ENCODE results near the gene CYP2S1. TPM values are rescaled to one million over a fixed set of nuclear protein-coding genes. Genes with fewer than 3 reads are reported as not detected.

CYP2S1 gene
- total RNA-seq, 1 donor = 2.1 TPM

DNA sequence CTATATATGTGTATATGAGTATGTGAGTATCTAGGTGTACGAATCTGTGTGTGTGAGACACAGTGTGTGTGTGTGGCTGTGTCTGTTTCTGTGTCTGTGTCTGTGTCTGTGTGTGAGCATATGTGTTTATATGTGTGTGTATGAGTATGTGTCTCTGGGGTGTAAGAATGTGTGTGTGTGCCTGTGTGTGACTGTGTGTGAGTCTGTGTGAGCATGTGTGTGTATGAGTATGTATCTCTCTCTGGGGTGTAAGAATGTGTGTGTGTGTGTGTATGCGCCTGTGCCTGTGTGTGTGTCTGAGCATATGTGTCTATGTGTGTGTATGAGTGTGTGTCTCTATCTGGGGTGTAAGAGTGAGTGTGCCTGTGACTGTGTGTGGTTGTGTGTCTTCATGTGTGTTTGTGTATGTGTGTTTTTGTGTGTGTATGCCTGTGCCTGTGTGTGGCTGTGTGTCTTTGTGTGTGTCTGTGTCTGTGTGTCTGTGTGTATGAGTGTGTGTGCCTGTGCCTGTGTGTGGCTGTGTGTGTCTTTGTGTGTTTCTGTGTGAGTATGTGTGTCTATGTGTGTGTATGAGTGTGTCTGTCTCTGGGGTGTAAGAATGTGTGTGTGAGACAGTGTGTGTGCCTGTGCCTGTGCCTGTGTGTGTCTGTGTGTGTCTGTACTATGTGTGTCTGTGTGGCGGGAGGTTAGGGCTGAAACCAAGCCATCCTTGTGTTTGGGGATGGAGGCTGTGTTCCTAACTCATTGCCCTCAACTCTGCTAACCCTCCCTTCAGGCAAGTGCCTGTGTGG is 37.2 kb downstream of the CYP2S1 start:
- H3K9me3 ChIP-seq (ENCODE audit: low read depth, low read length) = no peaks in the 10 kb centered on the region
- H3K27me3 ChIP-seq (ENCODE audit: insufficient read depth, low read length) = peaks cover 24% of the 10 kb centered on the region
- H3K4me3 ChIP-seq (ENCODE audit: low read length) = no peak overlapping the region
- peaks cover 28% of the 10 kb centered on the region for H3K4me1 ChIP-seq (ENCODE audit: insufficient read depth, low read length)

GRCh38 chr19:41232686-41233085 is 39.7 kb downstream of the CYP2S1 start:
- Histone ChIP-seq H3K27me3 (ENCODE audit: insufficient read depth, low read length) (peaks cover 4% of the 10 kb centered on the region), H3K9me3 (ENCODE audit: low read depth, low read length) (no peaks in the 10 kb centered on the region), H3K4me1 (ENCODE audit: insufficient read depth, low read length) (peaks cover 16% of the 10 kb centered on the region), H3K4me3 (ENCODE audit: low read length) (no peak overlapping the region)

GRCh38 chr19:41233748-41234240 is 40.8 kb downstream of the CYP2S1 start:
- peaks cover 16% of the 10 kb centered on the region for H3K4me1 ChIP-seq (ENCODE audit: insufficient read depth, low read length)
- no peaks in the 10 kb centered on the region for H3K27me3 ChIP-seq (ENCODE audit: insufficient read depth, low read length)
- no peak overlapping the region for H3K4me3 ChIP-seq (ENCODE audit: low read length)
- no peaks in the 10 kb centered on the region for H3K9me3 ChIP-seq (ENCODE audit: low read depth, low read length)

DNA sequence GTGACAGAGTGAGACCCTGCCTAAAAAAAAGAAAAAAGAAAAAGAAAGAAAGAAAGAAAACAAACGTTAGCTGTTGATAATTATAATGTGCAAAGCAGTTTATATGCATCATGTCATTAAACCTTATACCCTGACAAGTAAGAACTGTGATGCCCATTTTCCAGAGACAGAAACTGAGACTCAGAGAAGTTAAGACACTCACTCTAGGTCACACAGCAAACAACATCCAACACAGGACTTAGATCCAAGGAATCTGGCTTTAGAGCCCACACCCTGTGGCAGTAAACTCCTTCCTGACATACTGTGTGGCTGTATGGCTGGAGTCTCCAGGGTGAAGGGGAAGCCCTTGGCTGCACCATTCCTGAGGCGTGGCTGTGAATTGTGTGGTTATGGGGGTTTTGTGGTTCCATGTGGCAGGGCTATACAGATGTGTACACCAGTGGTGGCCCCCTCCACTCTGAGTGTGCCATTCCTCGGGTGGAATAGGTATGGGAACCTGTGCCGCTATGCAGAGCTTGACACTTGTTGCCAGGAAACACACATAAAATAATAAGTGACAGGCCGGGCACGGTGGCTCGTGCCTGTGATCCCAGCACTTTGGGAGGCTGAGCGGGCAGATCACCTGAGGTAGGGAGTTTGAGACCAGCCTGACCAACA is 41.6 kb downstream of the CYP2S1 start:
- H3K27me3 ChIP-seq (ENCODE audit: insufficient read depth, low read length) = no peaks in the 10 kb centered on the region
- H3K9me3 ChIP-seq (ENCODE audit: low read depth, low read length) = no peaks in the 10 kb centered on the region
- no peak overlapping the region for H3K4me3 ChIP-seq (ENCODE audit: low read length)
- H3K4me1 ChIP-seq (ENCODE audit: insufficient read depth, low read length) = peaks cover 16% of the 10 kb centered on the region

DNA sequence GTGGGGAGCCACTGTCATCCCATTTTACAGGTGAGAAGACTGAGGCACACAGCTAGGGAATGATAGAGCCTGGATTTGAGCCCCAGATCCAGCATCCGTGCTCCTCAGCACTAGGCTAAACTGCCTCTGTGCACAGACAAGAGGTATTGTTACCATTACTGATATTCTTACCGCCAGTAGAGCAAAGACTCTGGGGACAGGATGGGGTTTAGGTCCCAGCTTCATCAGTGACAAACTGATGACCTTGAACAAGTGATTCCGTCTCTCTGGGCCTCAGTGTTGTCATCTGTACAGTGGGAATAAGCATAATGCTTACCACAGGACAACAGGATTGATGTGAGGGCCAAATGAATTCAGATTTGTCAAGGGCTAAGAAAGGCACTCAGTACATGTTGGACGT is 42.5 kb downstream of the CYP2S1 start:
- Histone ChIP-seq H3K9me3 (ENCODE audit: low read depth, low read length) (no peaks in the 10 kb centered on the region), H3K27me3 (ENCODE audit: insufficient read depth, low read length) (no peaks in the 10 kb centered on the region), H3K4me1 (ENCODE audit: insufficient read depth, low read length) (peaks cover 16% of the 10 kb centered on the region), H3K4me3 (ENCODE audit: low read length) (no peak overlapping the region)

GRCh38 chr19:41238244-41238643 is 45.2 kb downstream of the CYP2S1 start:
- H3K4me1 ChIP-seq (ENCODE audit: insufficient read depth, low read length) = peaks cover 9% of the 10 kb centered on the region

DNA sequence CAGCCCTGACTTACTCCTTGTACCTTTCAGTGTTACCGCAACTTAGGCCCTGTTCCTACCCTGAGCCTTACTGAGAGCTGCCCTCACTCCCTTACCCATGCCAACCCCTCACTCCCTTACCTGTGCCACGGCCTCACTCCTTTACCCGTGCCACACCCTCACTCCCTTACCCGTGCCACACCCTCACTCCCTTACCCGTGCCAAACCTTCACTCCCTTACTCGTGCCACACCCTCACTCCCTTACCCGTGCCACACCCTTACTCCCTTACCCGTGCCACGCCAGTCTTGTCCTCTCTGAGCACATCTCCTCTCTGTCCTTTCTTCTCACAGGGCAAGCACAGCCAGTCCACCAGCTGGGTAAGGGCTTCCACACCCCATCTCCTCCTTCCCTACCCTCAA is 46.3 kb downstream of the CYP2S1 start:
- H3K4me1 ChIP-seq (ENCODE audit: insufficient read depth, low read length) = no peaks in the 10 kb centered on the region
- no peak overlapping the region for H3K4me3 ChIP-seq (ENCODE audit: low read length)
- no peaks in the 10 kb centered on the region for H3K9me3 ChIP-seq (ENCODE audit: low read depth, low read length)
- no peaks in the 10 kb centered on the region for H3K27me3 ChIP-seq (ENCODE audit: insufficient read depth, low read length)

More at GRCh38 chr19:41238244-41238643, 45.2 kb downstream of the CYP2S1 start:
- no peak overlapping the region for H3K4me3 ChIP-seq (ENCODE audit: low read length)
- no peaks in the 10 kb centered on the region for H3K27me3 ChIP-seq (ENCODE audit: insufficient read depth, low read length)
- H3K9me3 ChIP-seq (ENCODE audit: low read depth, low read length) = no peaks in the 10 kb centered on the region

DNA sequence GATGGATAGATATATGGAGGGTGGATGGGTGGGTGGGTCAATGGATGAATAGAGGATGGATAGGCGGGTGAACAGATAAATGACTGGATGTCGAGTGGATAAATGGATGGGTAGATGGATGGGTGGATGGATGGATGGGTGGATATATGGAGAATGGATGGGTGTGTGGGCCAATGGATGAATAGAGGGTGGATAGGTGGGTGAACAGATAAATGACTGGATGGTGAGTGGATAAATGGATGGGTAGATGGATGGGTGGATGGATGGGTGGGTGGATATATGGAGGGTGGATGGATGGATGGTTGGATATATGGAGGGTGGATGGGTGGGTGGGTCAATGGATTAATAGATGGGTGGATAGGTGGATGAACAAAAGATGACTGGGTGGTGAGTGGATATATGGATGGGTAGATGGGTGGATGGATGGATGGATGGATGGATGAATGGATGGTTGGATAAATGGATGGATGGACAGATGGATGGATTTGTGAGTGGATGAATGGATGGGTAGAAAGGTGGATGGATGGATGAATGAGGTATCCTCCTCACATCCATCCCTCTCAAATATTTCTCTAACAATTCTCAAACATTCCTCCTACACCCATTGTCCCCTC is 47.0 kb downstream of the CYP2S1 start:
- Histone ChIP-seq H3K4me1 (ENCODE audit: insufficient read depth, low read length) (no peaks in the 10 kb centered on the region), H3K27me3 (ENCODE audit: insufficient read depth, low read length) (no peaks in the 10 kb centered on the region), H3K4me3 (ENCODE audit: low read length) (no peak overlapping the region), H3K9me3 (ENCODE audit: low read depth, low read length) (no peaks in the 10 kb centered on the region)

DNA sequence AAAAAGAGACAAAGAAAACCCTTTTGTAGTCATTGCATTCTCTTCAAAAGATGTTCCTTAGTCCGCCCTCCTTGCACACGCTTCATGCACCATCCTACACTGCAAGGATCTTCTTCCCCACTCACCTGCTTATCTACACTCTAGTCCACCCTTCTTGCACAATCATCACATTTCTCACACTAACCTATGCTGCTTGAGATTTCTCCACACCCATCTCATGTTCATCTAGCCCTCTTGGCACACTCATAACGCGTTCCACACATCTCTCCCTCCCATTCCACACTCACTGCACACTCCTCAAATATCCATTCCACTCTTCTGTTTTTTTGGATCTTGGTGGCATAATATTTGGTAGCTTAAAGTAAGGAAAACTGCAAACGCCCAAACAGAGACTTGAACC is 48.8 kb downstream of the CYP2S1 start:
- Histone ChIP-seq H3K4me3 (ENCODE audit: low read length) (no peak overlapping the region), H3K27me3 (ENCODE audit: insufficient read depth, low read length) (no peaks in the 10 kb centered on the region), H3K4me1 (ENCODE audit: insufficient read depth, low read length) (no peaks in the 10 kb centered on the region), H3K9me3 (ENCODE audit: low read depth, low read length) (no peaks in the 10 kb centered on the region)

DNA sequence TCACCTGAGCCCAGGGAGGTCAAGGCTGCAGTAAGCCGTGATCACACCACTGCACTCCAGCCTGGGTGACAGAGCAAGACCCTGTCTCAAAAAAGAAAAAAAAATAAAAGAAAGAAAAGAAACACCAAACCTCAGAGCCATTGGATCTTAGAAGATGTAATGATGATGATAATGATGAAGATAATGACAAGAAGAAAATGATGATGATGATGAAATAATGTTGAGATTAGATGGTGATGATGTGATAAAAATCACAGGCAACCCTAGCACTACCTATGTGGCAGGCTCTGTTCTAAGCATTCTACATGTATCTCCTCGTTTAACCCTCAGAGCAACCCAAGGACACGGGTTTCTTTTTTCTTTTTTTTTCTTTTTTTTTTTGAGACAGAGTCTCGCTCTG is 51.1 kb downstream of the CYP2S1 start:
- Histone ChIP-seq H3K4me3 (ENCODE audit: low read length) (no peak overlapping the region), H3K27me3 (ENCODE audit: insufficient read depth, low read length) (no peaks in the 10 kb centered on the region), H3K4me1 (ENCODE audit: insufficient read depth, low read length) (no peaks in the 10 kb centered on the region), H3K9me3 (ENCODE audit: low read depth, low read length) (no peaks in the 10 kb centered on the region)

GRCh38 chr19:41245843-41246242 is 52.8 kb downstream of the CYP2S1 start:
- Histone ChIP-seq H3K4me1 (ENCODE audit: insufficient read depth, low read length) (no peaks in the 10 kb centered on the region), H3K9me3 (ENCODE audit: low read depth, low read length) (no peaks in the 10 kb centered on the region), H3K4me3 (ENCODE audit: low read length) (no peak overlapping the region), H3K27me3 (ENCODE audit: insufficient read depth, low read length) (no peaks in the 10 kb centered on the region)

- Histone ChIP-seq H3K9me3 (ENCODE audit: low read depth, low read length) (no peaks in the 10 kb centered on the region), H3K27me3 (ENCODE audit: insufficient read depth, low read length) (no peaks in the 10 kb centered on the region), H3K4me3 (ENCODE audit: low read length) (no peak overlapping the region), H3K4me1 (ENCODE audit: insufficient read depth, low read length) (no peaks in the 10 kb centered on the region)
These were observed 55.9 kb downstream of the CYP2S1 start for GRCh38 chr19:41248895-41249294.

- H3K4me1 ChIP-seq (ENCODE audit: insufficient read depth, low read length) = no peaks in the 10 kb centered on the region
These were observed 56.8 kb downstream of the CYP2S1 start for GRCh38 chr19:41249707-41250423.

DNA sequence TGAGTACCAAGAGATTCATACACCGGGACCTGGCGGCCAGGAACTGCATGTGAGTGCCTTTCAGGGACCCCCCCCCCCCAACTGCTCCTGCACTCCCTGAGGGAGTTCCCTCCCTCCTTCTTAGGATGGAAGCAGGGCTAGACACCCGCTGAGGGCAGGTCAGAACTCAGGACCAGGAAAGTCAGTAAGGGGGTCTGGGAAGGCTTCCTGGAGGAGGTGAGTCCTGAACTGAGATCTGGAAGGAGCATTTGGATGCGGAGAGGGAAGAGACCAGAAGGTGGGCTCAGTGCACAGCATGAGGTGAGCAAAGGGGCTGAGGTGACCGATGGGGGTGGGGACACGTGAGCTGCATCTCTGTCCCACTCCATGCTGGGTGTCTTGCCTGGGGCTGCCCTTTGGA is 60.6 kb downstream of the CYP2S1 start:
- Histone ChIP-seq H3K9me3 (ENCODE audit: low read depth, low read length) (no peaks in the 10 kb centered on the region), H3K4me1 (ENCODE audit: insufficient read depth, low read length) (no peaks in the 10 kb centered on the region), H3K4me3 (ENCODE audit: low read length) (no peak overlapping the region), H3K27me3 (ENCODE audit: insufficient read depth, low read length) (no peaks in the 10 kb centered on the region)

More at GRCh38 chr19:41249707-41250423, 56.8 kb downstream of the CYP2S1 start:
- Histone ChIP-seq H3K9me3 (ENCODE audit: low read depth, low read length) (no peaks in the 10 kb centered on the region), H3K27me3 (ENCODE audit: insufficient read depth, low read length) (no peaks in the 10 kb centered on the region), H3K4me3 (ENCODE audit: low read length) (no peak overlapping the region)

GRCh38 chr19:41255171-41255570 is 62.2 kb downstream of the CYP2S1 start:
- Histone ChIP-seq H3K4me1 (ENCODE audit: insufficient read depth, low read length) (no peaks in the 10 kb centered on the region), H3K4me3 (ENCODE audit: low read length) (no peak overlapping the region), H3K9me3 (ENCODE audit: low read depth, low read length) (no peaks in the 10 kb centered on the region), H3K27me3 (ENCODE audit: insufficient read depth, low read length) (no peaks in the 10 kb centered on the region)
